GM19397 (cell line): ENCODE results near the gene DUSP23.

Source experiments
- ATAC-seq: cut with Tn5 transposase; IDR thresholded peaks from one replicate; pipeline ENCODE4 v1.9.1; 2021; ENCODE audit warnings: mild to moderate bottlenecking, moderate library complexity; ENCODE audit not compliant: unreplicated experiment

DUSP23 gene

GRCh38 chr1:159783724-159784123, 3.0 kb downstream of the DUSP23 start:
- no peak for ATAC-seq

- ATAC-seq = no peak
Measured at GRCh38 chr1:159786465-159786864, 5.7 kb downstream of the DUSP23 start.

DNA sequence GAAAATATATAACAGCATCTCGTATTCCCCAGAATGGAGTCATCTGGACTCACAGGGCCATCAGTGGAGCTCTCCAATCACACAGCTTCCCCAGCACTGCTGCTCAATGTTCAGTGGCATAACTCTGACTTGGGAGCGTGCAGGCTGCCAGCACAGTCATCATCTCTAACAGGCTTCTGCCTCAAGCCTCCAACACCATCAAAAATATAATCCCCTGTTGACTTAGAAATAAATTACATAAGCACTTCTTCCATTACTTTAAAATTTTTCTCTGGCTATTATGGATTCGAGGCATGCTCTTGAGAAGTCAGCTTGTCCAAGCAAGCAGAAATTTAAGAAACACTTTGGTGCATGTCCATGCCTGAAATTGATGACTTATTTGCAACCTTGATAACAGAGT, 6.2 kb downstream of the DUSP23 start:
- no peak for ATAC-seq

DNA sequence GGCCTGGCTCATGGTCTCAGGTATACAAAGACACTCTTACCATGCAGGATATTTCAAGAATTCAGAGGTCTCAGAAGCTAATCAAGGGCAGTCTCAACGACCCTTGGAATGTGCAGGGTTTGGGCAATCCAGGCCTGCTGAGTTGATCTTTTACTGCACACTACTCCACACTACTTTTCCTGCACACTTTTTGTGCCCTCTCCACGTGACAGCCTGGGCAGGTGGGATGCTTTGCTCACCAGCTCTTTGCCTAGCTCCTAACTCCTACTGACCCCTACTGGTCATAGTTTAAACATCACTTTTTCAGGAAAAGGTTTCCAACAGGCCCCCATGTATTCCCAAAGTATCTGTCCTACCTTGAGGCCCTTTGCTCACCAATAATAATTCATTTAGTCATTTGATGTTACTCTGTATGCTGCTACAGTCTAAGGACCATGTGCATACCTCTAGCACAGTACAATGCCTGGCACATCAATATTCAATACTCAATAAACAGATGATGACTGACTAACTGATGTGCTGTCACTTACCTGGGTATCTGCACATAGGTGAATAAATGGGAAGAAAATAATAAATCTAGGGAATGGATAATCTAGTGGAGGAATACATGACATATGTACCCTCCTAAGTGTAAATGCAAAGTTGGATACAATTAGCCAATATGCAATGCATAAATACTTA, 9.6 kb downstream of the DUSP23 start:
- no peak for ATAC-seq

DNA sequence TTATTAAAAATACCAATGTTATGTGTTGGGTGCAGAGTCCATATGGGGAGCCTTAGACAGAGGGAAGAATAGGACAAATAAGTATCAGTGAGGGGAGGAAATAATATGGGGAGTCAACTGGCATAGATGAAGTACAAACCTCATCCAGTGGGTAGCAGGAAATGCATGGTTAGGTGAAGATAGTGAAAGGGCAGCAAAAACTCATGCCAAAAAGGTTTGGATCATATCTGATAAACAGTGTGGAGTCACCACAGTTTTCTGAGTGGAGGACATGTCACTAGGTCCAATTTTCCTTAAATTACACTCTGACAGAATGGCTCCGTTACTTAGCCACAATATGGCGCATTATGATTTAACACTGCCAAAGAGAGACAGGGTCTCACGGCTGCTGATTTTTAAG, 10.3 kb downstream of the DUSP23 start:
- no peak for ATAC-seq

DNA sequence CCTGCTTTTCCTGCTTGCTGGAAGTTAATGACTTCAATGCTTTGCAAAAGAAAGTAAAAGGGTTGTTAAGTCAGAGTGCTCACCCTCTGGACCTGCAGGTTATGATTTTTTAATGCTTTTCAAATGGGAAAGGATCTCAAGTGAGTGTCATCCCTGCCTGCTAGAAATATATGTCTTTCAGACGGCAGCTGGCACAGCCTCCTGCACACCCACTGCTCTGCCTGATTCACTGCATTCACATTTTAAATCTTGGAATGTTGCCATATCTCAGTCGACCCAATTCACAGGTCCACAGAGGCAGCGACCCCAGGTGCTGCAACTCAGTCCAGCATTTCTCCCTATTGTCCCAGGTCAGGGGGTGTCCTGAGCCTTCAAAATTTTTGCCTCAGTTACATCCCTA, 10.7 kb downstream of the DUSP23 start:
- ATAC-seq = no peak

GRCh38 chr1:159795534-159795933, 14.8 kb downstream of the DUSP23 start:
- ATAC-seq = no peak

DNA sequence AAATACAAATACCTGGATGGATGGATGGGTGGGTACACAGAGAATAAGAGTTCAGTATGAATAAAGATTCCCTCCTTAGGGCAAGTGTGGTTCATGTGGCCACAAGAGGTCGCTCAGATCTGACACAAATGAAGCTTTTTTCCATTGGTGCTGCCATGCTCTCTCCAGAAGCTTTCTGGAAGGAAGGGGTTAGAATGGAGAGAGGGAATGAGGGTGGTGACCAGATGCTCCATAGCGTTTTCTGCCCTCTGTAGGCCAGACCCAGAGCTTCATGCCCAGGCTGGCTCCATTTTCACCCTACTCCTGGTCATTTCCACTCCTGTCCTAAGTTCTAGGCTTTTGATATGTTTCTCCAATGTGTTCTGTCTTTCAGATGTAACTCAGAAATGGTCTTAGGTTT, 18.1 kb downstream of the DUSP23 start:
- ATAC-seq = no peak

DNA sequence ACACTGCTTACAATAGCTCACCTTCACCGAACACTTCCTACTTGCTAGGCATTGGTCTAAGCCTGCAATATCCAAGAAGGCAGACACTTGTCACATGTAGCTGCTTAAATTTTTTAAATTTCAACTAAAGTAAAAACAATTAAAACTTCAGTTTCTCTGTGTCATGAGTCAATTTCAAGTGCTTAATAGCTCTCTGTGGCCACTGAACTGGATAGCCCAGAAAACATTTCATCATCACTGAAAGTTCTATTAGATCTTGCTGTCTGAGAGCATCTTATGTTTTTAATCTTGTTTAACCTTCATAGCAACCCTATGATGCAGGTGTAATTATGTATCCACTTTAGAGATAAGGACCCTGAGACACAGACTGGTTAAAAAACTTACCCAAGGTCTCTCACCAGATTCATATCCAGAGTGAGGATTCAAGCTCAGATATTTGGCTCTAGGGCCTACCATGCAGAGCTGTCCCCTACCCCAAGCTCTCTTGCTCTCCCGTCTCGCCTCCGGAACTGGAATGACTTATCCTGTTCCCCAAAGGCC, 18.8 kb downstream of the DUSP23 start:
- ATAC-seq = no peak

DNA sequence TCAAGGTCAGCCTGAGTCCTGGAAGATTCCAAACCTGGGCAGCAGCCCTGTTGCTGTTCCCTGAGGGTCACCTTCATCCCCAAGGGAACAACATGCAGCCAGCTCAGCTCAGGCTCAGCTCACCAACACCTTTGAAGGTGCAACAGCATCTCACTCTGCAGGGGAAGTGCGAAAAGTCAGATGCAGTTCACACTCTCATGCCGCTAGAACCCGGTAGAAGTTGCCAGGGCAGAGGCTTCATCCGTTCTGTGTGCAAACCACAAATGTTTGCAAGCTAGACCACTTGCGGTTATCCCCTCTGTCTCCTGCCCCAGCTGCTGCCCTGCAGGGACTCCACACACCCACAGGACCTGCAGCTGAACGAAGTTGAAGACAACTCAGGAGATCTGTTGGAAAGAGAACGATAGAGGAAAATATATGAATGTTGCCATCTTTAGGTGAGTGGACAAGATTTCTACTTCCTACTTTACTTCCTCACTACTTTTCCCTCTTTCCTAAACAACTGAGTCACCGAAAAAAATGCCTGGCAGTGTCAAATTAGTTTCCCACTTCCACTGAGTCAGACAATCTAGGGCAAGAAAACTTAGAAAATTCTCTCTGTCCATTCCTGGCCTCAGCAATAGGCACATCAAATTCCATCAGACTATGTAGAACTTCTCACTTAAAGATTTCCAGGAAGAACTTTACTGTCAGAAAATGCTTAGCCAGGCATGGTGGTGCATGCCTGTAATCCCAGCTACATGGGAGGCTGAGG, 19.6 kb downstream of the DUSP23 start:
- ATAC-seq = peak; percentile 81

- no peak for ATAC-seq
Measured at GRCh38 chr1:159802111-159802510, 21.3 kb downstream of the DUSP23 start, which contains the start of gene FCRL6. FCRL6 (plus strand) TSS chr1:159802360; CDS start chr1:159802425, 65 bp downstream.

DNA sequence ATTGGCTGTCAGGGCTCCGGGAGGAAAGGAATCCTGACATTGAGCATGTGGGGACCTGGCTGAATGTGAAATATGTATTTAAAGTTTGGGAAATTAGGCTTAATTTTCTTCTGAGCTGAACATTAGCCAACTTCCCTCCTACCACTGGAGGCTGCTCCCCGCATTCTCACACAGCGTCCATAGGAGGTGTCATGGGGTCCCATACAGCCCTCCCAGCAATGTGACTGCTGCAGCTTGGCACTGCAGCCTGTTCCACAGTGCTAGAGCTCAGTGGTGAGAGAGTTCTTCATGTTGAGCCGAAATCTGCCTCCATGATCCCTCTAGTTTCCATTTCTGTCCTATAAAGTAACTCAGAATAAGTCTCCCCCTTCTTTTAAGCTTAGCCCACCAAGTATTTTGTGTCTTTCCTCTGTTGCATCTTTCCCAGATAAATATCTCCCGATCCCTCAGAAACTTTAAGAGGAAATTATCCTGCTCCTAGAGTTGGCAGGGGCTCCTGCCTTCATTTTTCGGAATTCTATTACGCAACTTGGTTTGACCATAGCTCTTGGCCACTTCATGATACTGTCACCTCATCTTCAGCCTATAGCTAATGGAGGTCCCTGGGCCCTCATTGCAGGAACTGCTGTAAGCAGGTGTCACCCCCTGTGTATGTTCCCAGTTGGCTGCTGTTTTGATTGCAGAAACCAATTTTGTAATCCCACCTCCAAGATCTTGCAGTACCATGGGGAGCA, 23.4 kb downstream of the DUSP23 start:
- no peak for ATAC-seq

DNA sequence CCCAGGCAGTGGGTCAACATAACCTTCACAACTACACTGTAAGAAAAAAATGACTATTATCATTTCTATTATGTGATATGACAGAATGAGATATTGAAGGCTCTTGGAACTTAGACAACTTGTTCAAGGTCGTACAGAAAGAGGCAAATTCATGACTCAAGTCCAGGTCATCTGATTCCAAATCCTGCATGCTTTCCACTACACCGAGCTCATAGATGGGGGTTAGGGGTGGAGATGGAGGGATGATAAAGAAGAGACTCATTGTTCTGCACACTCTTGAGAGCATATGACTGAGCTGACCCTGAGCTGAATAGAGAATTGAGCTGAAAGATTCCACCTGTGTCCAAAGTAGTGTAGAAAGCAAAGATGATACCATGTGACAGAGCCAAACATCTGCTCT, 24.2 kb downstream of the DUSP23 start:
- ATAC-seq = no peak

DNA sequence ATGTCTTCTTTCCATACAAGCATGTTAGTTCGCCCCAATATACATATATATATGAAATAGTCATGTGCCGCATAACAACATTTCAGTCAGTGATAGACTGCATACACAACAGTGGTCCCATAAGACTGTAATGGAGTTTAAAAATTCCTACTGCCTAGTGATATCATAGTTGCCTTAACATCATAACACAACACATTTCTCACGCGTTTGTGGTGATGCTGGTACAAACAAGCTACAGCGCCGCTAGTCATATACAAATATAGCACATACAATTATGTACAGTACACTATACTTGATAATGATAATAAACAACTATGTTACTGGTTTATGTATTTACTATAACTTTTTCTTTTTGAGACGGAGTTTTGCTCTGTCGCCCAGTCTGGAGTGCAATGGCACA, 35.2 kb downstream of the DUSP23 start:
- no peak for ATAC-seq

GRCh38 chr1:159817276-159818041, 36.7 kb downstream of the DUSP23 start:
- no peak for ATAC-seq

- no peak for ATAC-seq
Measured at GRCh38 chr1:159821171-159821867, 40.6 kb downstream of the DUSP23 start.

GRCh38 chr1:159823406-159823805, 42.6 kb downstream of the DUSP23 start:
- no peak for ATAC-seq

- no peak for ATAC-seq
Measured at GRCh38 chr1:159825564-159825963, 44.8 kb downstream of the DUSP23 start.

DNA sequence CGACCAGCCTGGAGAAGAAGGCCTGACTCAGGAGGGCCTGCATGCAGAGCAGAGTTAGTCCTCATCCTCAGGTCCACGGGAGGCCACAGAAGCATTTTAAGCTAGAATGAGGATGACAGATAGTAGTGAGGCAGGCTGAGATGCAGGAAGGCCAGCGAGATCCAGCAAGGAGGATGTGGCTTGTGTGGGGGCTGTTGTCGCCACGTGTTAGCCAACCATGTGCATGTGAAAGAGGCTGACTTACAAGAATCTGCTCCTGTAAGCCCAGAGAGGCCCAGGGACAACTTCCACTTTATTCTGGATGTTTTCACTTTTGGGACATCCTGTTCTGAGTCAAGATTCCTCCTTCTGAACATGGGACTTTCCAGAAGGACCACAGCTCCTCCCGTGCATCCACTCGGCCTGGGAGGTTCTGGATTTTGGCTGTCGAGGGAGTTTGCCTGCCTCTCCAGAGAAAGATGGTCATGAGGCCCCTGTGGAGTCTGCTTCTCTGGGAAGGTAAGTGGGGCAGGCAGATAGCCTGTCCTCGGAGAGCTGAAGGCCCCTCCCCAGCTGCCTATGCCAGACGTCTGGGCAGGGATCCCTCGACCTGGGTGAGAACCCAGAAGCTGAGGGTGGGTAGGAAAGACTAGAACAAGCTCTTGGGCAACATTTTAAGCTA, 45.8 kb downstream of the DUSP23 start, which contains the start of gene SLAMF8:
SLAMF8 (plus strand) TSS at position 433 of the 661 bp plus-strand sequence; CDS start at position 459, 26 bp downstream.
- no peak for ATAC-seq

- ATAC-seq = no peak
Measured at GRCh38 chr1:159827102-159827490, 46.3 kb downstream of the DUSP23 start.
